CD4-positive, alpha-beta T cell treated with Interferon gamma for 1 hour (primary cell): Measurements from ENCODE around the gene C1QL2.

Experiments used
- DNase-seq: peaks from one replicate; pipeline ENCODE4 v3.0.0-alpha.2; 2020

Gene C1QL2

GRCh38 chr2:119136093-119136492 is 22.5 kb downstream of the C1QL2 start:
- DNase-seq: no peak

- no peak for DNase-seq
Observed at GRCh38 chr2:119134775-119135174, 23.8 kb downstream of the C1QL2 start.

DNA sequence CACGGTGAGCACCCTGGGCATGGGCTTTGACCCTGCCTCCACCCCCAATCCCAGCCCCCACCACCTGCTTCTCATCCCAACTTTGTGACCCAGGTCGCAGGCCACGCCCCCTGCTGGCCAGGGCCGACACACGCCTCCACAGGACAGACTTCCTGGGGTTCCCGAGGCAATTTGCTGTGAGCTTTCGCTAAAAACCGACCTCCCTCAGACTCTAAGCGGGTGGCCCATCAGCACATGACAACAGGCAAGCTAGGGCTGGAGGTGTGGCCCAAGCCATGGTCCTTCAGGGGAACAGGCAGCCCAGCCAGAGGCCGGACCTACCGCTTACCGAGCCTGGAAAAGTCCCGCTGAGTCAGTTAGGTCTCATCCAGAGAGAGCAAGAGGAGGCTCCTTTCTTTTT is 31.9 kb downstream of the C1QL2 start:
- peak; percentile 10 for DNase-seq

DNA sequence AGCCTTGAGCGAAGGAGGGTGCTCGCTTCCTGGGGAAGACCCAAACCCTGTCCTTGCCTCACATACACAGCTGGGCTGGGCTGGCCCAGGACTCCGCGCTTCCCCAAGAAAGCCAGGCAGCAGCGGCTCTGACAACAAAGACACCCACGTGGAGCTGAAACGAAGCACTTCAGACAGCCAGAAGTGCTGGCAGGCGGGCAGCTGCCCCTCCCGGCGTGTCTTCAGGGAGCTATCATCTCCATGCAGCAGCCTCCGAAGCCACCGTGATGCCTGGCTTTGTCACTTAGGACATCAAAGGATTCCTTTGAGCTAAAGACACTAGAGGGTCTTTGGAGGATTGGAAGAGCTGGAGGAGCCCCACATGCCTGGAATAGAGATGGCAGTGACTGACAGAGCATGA is 35.2 kb downstream of the C1QL2 start:
- no peak for DNase-seq

DNA sequence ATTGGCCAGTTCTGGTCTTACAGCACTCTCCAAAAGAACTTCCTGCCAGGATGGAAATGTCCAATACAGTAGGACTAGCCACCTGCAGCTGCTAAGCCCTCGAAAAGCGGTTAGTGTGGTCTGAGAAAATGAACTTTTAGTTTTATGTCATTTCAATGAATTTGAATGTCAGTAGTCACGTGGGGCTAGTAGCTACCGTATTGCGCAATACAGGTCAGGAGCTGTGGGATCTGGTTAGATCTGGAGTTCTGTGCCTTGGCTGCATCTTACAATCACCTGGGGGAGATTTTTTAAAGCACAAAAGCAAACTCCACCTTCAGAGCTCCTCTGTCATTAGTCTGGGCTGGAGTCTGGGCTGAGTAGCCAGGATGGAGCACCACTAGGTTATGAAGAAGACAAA is 35.9 kb downstream of the C1QL2 start:
- no peak for DNase-seq

GRCh38 chr2:119119999-119120756 is 38.4 kb downstream of the C1QL2 start:
- no peak for DNase-seq

DNA sequence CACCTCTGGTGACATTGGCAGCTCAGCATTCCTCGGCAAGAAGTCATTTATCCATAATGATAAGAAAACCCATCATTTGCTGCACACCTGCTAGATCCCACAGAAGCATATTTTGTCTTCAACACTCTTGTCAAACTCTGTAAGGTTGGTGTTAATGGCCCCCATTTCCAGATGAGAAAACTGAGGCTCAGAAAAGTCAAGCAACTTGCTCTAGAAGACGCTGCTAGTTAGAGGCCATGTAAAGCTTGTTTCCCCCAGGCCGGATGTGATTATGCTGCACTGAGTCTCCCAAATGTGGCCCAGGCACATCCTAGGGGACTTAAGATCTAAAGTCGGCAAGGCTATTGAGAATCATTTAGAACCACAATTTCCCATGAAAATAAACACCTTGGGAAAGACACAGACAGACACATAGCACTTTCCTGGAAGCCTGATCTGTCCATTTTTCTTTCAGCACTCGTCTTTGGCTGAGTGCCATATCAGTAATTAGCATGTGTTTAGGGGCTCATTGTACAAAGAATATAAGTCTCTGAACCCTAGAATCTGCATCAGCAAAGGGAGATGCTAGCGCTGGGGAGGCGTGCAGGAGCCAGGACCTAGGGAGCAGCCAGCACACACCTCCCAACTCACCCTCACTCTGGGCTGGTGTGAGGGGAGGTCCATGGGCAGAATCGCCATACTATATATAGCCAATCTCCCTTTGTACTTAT is 39.3 kb downstream of the C1QL2 start:
- DNase-seq: no peak

- no peak for DNase-seq
Observed at GRCh38 chr2:119117891-119118882, 40.4 kb downstream of the C1QL2 start.

DNA sequence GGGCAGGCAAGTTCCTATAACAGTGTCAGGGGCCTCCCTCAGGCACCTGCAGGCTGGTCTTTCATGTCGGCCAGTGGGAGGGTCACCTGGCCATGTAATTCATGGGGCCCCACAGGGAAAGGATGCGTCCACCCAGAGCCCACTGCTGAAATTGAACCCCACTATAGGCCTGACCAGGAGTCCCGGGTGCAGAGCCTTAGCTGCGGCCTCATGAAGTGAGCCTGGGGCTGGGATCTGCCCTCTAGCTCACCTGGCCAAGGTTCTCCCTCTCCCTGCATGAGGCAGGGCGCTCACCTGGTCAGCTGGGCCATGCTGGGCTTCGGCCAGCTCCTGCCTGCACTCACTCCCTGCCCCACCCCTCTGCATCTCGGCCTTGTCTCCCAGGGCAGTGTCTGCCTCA is 41.1 kb downstream of the C1QL2 start:
- no peak for DNase-seq

GRCh38 chr2:119116411-119117295 is 41.9 kb downstream of the C1QL2 start:
- no peak for DNase-seq

DNA sequence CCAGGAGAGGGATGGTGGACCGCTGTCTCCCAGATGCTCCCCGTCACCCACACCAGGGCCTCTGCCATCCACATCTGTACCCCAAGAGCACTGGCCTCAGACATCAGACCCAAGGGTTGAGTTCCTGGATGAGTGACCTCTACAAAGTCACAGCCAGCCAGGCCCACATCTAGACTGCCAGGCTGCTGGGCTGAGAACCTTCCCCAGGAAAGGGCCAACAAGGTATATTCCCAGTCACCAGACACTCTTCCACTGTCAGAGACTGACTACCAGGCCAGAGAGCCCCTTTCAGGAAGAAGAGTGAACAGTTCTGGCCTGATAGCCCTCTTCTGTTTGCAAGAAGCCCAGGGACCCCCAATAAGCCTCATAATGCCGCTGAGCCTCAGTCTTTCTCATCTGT is 44.3 kb downstream of the C1QL2 start:
- no peak for DNase-seq

GRCh38 chr2:119113489-119113770 is 45.1 kb downstream of the C1QL2 start:
- DNase-seq: no peak

GRCh38 chr2:119112770-119113488 is 45.6 kb downstream of the C1QL2 start:
- no peak for DNase-seq

DNA sequence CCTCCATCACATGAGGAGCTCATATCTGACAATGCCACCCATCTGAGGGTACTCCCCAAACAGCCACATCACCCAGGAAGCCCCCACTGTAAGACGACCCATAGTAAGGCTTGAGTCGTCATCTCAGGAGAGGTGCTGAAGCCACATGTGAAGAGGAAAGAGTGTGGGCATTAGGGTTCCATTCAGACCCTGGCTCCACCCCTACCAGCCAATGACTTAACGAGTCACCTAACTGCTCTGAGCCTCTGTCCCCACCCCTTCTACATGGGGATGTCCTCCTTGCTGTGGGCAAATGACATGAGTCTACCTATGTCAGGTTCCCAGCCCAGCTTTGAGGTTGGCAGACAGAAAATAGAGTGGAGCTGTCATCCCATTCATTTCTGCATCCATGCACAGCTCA is 46.3 kb downstream of the C1QL2 start:
- DNase-seq: no peak

- no peak for DNase-seq
Observed at GRCh38 chr2:119111115-119111975, 47.2 kb downstream of the C1QL2 start.

GRCh38 chr2:119109866-119110265 is 48.7 kb downstream of the C1QL2 start:
- no peak for DNase-seq

- no peak for DNase-seq
Observed at GRCh38 chr2:119108186-119108585, 50.4 kb downstream of the C1QL2 start.

GRCh38 chr2:119106301-119106897 is 52.2 kb downstream of the C1QL2 start:
- DNase-seq: no peak
